HL-60 (cell line): Measurements from ENCODE around the gene CAMTA1.

Source experiments
- DNase-seq, 2 experiments: peaks; one replicate each; pipeline ENCODE4 v3.0.0-alpha.2; 2010 to 2020; ENCODE audit warnings: low read depth in 1 of 2, low spot score in 1 of 2
- H3K27ac ChIP-seq: fragments of 250-450 bp; sonication (Bioruptor Pico); replicated peaks from 2 replicates; pipeline ENCODE4 v1.5.1; 2020; ENCODE audit warnings: mild to moderate bottlenecking, moderate library complexity
- H3K27me3 ChIP-seq: fragments of 250-450 bp; sonication (Bioruptor Pico); 2 replicates; pipeline ENCODE4 v1.5.1; 2021; ENCODE audit warnings: mild to moderate bottlenecking, moderate library complexity; ENCODE audit not compliant: insufficient read depth, poor library complexity, severe bottlenecking
- H3K4me3 ChIP-seq: replicated peaks from 2 replicates; pipeline ENCODE4 v1.5.1; 2011; ENCODE audit warnings: mild to moderate bottlenecking, control low read depth, low read length; ENCODE audit not compliant: insufficient read depth
- GABPA ChIP-seq: IDR thresholded peaks from 2 replicates; pipeline ENCODE4 v1.6.1; 2012; ENCODE audit warnings: low read depth
- POLR2AphosphoS5 ChIP-seq: IDR thresholded peaks from 2 replicates; pipeline ENCODE4 v1.6.1; 2012; ENCODE audit warnings: low read depth
- REST ChIP-seq: IDR thresholded peaks from 2 replicates; pipeline ENCODE4 v1.6.1; 2012; ENCODE audit warnings: low read depth; ENCODE audit not compliant: insufficient replicate concordance
- SPI1 ChIP-seq: IDR thresholded peaks from 2 replicates; pipeline ENCODE4 v1.6.1; 2012; ENCODE audit warnings: low read depth, mild to moderate bottlenecking, borderline replicate concordance
- TF ChIP-seq, protein P1 (sequence below): IDR thresholded peaks from one replicate; pipeline ENCODE4 v1.5.1; 2011; ENCODE audit warnings: low read length, control low read depth, inconsistent platforms; ENCODE audit not compliant: insufficient read depth

Gene CAMTA1

GRCh38 chr1:6871300-6871972 is 86.2 kb downstream of the CAMTA1 start:
- Histone ChIP-seq H3K27me3 (no peaks in the 10 kb centered on the region), H3K27ac (no peak overlapping the region), H3K4me3 (no peak overlapping the region)
- TF ChIP-seq REST (no peak), SPI1 (no peak), GABPA (no peak), POLR2AphosphoS5 (no peak)
- TF ChIP-seq, protein P1, sequence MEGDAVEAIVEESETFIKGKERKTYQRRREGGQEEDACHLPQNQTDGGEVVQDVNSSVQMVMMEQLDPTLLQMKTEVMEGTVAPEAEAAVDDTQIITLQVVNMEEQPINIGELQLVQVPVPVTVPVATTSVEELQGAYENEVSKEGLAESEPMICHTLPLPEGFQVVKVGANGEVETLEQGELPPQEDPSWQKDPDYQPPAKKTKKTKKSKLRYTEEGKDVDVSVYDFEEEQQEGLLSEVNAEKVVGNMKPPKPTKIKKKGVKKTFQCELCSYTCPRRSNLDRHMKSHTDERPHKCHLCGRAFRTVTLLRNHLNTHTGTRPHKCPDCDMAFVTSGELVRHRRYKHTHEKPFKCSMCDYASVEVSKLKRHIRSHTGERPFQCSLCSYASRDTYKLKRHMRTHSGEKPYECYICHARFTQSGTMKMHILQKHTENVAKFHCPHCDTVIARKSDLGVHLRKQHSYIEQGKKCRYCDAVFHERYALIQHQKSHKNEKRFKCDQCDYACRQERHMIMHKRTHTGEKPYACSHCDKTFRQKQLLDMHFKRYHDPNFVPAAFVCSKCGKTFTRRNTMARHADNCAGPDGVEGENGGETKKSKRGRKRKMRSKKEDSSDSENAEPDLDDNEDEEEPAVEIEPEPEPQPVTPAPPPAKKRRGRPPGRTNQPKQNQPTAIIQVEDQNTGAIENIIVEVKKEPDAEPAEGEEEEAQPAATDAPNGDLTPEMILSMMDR = no peak
- no peak for DNase-seq

GRCh38 chr1:6872573-6873261 is 87.5 kb downstream of the CAMTA1 start:
- Histone ChIP-seq H3K4me3 (no peak overlapping the region), H3K27ac (no peak overlapping the region), H3K27me3 (no peaks in the 10 kb centered on the region)
- TF ChIP-seq POLR2AphosphoS5 (no peak), REST (no peak), GABPA (no peak), SPI1 (no peak)
- TF ChIP-seq, protein P1 = no peak
- no peak for DNase-seq

- Histone ChIP-seq H3K4me3 (no peak overlapping the region), H3K27ac (no peak overlapping the region), H3K27me3 (no peaks in the 10 kb centered on the region)
- no peak for DNase-seq
- TF ChIP-seq POLR2AphosphoS5 (no peak), SPI1 (no peak)
These were observed 88.2 kb downstream of the CAMTA1 start for GRCh38 chr1:6873298-6874015.

GRCh38 chr1:6874298-6874697 is 89.0 kb downstream of the CAMTA1 start:
- H3K4me3 ChIP-seq = no peak overlapping the region
- no peak overlapping the region for H3K27ac ChIP-seq
- DNase-seq = no peak
- no peaks in the 10 kb centered on the region for H3K27me3 ChIP-seq
- TF ChIP-seq SPI1 = no peak
- no peak for TF ChIP-seq GABPA
- TF ChIP-seq, protein P1 = no peak
- no peak for TF ChIP-seq REST
- no peak for TF ChIP-seq POLR2AphosphoS5
